NOMO-1 treated with DMSO at 0.1 percent for 48 hours (cell line): ENCODE data around the gene FMO2.

ENCODE experiments used
- DNase-seq: peaks from one replicate; lab custom pipeline; 2025; ENCODE audit not compliant: unreplicated experiment; lab: John Stamatoyannopoulos, UW

The FMO2 gene

DNA sequence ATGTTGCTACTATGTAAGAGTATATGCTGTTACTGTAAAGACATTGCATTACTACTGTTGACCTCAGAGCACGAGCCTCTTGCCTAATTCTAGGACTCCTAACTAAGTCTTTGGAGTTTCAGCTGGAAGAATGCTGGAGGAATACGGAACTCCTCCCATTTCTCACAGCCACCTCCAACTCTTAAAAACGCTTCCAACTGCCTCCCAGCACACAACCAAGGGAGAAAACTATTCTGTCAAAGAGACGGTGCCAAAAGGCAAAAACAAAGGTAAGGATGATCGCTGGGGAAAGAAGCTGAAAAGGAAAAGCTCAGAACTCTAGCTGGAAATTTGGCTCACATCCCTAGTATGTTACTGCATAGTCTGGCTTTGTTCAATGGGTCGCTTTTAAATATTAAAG lies at the start of gene FMO2:
FMO2 (plus strand) TSS at position 210 of the 400 bp plus-strand sequence. CDS start 414 bp downstream, outside the sequence.
- no peak for DNase-seq

GRCh38 chr1:171137580-171137979 lies 47.5 kb upstream of the FMO2 start:
- no peak for DNase-seq

DNA sequence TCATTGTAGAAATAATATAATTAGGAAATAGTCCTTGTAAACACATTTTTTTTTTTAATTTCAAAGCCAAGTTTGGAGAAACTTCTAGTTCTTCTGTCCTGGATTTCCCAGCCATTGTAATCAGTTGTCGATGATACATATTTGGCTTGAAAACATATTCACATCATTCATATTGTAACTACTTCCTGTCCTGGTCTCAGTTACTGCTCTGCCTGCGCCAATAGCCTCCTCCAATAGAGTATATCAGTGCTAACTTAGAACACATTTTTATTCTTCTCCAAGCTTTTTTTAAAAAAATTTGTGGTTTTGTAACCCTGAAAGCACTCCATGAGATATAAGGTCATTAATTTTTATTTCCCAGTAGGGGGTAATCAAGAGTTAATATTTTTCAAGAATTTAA lies 46.1 kb upstream of the FMO2 start:
- DNase-seq = no peak

GRCh38 chr1:171139890-171140289 lies 45.2 kb upstream of the FMO2 start:
- no peak for DNase-seq

DNA sequence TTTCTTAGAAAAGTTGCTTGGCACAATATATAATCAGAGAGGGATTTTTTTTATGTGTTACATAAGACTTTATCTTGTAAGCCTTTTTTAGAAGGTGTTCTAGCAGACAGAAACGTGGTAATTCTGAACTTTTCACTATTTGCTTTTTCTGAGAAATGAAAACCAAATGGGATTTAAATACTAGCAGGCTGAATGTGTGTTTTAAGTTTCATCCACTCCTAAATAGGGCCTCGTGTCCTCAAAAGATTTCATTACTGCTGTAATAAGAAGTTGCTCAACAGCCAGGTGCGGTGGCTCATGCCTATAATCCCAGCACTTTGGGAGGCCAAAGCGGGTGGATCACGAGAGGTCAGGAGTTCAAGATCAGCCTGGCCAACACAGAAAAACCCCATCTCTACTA lies 44.7 kb upstream of the FMO2 start:
- DNase-seq = no peak

GRCh38 chr1:171140956-171141687 lies 44.0 kb upstream of the FMO2 start:
- DNase-seq = no peak

DNA sequence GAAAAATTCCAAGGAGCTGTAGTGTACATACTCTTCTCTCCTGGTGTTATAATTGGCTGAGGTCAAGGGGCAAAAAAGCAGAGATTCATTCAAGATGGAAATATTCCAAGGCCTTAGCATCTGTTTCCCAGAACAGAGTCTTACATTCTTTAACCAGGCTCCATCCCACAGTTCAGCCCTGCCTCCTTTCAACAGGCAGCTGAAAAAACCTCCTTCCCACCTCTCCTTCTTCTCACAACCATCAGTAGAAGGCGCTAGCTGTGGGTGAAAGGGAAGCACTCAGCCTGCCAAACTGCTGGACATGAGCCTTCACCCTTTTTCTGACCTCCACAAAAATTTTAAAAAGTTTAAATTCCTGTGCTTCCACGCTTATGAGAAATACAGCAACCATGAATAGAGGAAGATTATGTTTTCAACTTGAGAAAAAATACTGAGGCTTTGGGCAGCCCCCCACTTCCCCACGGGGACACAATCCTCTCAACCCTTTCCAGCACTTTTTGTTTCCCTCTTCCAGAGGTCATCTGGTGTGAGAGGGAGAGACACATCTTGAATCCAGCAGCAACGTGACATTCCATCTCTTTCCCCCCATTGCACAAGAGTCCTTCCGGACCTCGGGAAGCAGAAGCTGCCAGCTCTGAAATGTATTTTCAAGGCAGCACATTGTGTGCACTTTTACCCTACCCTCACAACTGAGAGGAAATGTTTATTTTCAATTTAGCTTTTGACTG lies 43.2 kb upstream of the FMO2 start:
- DNase-seq = no peak

- no peak for DNase-seq
Observed at GRCh38 chr1:171142416-171143385, 42.4 kb upstream of the FMO2 start.

DNA sequence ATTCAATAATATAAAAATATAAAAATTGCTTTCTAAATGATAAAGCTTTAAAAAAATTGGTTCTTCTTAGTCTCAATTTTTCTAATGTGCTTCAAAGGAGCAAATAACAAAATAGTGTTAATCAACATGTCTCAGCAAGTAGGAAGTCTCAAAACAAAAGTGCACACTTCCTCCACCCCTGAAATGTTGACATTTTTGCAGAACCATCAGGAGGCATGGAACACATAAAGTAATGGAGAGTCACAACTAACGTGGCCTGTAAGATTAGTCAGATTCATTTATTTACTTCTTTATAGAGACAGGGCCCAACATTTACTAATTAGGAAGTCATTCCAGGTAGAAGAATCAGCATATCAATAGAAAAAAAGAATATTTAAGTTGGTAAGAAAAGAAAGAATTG lies 34.9 kb upstream of the FMO2 start:
- no peak for DNase-seq

DNA sequence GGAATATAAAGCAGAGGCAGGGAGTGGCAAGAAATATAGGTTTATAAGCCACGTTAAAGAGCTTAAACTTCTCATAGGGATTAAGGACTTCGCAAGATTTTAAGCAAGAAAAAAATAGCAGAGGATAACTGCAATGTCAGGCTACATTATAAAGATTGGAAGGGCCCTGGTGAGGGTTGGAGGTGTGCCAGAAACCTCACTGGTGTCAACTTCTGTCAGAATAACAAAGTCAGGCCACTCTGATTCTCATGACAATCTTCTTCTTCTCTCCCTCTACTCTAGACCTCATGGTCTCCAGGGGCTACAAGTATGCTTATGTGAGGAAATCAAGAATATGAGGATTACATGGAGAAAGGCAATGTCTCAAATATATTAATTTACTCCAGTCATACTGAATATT lies 32.6 kb upstream of the FMO2 start:
- DNase-seq = no peak

- DNase-seq = no peak
Observed at GRCh38 chr1:171155484-171155883, 29.6 kb upstream of the FMO2 start.

DNA sequence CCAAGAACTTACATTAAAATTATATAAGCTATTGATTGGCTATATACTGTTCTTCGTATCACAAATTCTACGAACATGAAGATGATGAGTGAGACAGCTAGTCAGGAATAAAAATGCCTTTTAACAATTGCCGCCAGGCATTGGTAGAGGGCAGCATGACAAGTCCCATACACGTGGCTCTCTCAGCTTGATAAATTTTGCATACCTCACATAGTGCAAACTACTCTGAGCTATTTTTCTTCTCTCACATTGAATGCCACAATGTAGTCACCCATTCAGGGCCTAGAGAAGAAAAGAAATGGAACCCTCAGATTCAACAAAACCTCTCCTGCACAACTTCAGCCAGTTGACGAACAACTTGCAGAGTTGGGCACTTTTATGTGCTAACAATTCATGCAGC lies 27.0 kb upstream of the FMO2 start:
- DNase-seq = no peak

DNA sequence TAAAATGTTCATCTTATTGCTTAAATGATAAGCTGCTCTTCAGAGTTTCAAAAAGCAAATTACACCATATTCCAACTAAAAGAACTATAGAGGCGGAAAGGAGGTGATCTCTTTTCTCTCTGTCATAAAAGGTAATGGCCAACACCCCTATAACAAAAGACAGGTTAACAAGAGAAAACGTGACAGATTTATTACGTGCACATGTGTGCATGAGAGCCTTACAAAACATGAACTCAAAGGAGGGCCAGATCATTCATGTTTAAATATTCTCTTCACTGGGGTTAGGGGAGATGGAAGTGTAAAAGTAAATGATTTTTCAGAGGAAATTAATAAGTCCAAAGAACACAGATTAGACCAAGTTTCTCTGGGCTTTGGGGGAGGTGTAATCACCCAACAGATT lies 26.5 kb upstream of the FMO2 start:
- DNase-seq = no peak

- no peak for DNase-seq
Observed at GRCh38 chr1:171159148-171159547, 26.0 kb upstream of the FMO2 start.

GRCh38 chr1:171160211-171160610 lies 24.9 kb upstream of the FMO2 start:
- no peak for DNase-seq

- DNase-seq = no peak
Observed at GRCh38 chr1:171160639-171161354, 24.3 kb upstream of the FMO2 start.

- no peak for DNase-seq
Observed at GRCh38 chr1:171161431-171161830, 23.7 kb upstream of the FMO2 start.

DNA sequence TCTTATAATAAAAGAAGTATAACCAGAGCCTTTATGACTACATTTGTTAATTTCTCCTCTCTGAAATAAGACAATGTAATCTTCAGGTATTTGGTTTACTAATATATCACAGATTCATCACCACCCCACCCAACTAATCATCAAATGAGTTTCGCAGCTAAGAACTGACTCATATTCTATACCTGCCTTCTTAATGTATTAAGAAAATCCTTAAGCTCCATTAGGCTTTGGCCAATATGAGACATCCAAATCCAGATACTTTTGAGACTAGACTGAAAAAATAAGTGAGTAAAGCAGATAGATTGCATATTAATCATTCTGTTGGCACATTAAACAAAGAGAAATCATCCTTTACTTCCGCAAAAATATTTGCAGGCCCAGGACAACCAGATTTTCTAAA lies 18.7 kb upstream of the FMO2 start:
- DNase-seq = no peak

DNA sequence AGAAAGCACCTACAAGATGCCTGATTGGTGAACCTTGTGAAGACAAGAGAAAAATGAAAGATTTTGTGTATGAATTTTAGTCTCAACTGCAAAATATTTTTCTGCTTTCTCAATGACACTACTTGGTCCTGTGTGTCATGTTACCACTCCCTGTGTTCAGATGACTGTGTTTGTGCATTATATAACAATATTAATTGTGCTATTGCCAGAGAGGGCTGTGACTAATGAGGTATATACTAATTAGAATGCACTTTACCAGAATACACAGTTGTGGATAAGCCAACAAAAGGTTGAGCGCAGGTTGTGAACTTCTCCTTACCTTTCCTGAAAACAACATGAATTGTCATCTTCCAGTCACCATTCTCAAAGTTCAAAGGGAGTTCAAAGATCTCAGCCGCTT lies 17.3 kb upstream of the FMO2 start:
- no peak for DNase-seq

DNA sequence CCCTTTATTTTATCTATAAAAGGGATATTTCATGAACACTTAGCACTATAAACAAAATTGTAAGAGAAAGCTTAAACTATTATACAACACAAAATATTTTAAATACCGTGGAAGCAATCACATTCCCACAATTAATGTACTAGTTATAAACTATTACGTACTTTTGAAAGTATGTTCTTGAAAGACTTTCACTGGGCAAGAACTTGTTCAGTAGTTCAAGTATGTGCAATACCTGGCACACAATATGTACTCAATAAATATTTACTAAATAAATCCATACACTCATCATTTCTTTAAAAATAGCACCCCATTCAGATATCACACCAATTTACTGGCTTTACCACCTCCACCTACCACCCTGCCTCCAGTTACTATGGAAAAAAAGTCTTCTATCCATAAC lies 12.6 kb upstream of the FMO2 start:
- no peak for DNase-seq

DNA sequence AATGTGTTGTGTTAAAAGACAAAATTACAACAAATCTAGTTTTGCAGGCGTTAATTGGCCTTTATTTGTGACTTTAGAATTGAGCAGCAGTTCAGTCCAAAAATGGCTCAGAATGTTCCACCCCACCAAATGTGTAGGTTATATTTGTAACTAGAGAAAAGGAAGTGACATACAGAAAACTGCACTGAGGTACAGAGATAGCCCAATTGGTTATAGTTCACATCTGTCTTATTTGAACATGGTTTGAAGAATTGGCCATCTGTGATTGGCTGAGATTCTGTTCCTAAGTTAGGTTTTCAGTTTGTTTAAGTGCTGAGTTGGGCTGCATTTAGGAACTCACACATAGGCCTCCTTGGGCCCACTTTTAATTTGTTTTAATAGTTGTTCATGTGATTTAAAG lies 12.0 kb upstream of the FMO2 start:
- DNase-seq = no peak
